ENCODE measurements around the gene DNAH9.
A peak's percentile ranks its signal among the peaks of the same experiment; 100 is the strongest.
"Not testable (repeated sequence)": the region's sequence is repeated elsewhere in the genome, so short reads cannot be mapped to it uniquely, and the experiment has no call there.

DNAH9 gene

DNA sequence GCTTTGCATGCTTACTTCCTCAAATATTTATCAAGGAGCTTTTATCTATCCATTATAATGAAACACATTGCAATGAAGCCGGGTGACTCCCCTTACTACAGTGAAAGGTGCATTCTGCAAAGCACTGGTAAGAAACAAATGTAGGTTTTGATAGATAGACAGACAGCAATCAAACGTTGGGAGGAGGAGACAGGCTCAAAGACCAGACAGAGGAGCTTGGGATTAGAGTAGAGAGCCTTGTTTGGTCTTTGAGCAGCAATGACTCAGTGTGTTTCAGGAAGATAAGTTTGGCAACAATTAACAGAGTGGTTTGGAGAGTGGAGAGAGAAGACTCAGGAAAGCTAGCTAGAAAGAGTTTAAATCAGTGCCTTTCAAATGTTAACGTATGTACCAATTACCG lies 330.2 kb downstream of the DNAH9 start:
- DNase-seq: no peak

DNA sequence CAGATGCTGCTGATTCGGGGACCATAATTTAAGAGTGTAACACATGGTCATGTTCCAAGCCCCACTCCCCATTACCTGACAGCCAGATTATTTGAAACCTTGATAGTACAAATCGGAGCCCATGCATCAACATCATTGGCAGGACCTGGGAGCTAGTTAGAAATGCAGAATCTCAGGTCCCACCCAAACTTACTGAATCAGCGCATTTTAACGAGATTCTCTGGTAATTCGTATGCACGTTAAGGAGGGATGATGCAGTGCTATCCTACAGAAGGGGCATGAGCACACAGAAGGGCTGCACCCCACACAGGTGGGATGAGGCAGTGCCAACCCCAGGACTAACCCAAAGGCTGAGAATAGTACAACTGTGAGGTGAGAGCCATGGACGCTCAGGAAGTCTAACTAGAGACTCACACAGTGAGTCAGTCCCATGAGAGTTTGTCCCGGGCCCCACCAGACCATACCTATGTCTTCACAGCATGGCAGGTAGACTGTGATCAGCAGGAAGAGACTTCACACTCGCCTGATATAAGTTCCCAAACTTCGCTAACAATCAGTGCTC lies 334.1 kb downstream of the DNAH9 start:
- no peak for DNase-seq

DNA sequence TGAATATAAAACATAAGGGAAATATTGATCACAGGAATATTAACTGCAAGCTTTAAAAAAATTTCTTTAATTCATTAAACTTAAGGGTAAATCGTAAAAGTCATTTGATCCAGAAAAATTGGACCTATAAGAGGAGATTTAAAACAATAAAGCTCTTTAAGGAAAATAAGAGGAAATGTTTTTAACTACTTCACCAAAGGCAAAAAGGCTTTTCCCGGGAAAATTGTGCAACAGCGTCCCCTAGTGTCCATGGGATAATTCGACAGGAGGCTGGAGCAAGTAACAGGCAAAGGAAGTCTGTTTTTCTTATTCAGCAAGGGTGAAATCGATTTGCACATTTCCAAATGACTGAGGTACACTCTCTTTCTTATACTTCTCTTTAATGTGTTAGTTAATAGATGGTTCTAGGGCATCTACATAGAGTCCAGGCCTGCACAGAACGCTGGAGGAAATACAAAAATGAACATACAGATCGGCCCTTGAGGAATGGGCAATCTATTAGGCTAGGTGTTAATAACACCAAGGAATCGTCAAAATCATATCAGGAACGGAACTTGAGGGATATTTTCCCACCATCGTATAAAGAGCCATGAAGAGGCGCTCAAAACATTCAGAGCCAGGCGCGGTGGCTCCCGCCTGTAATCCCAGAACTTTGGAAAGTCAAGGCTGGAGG lies 337.6 kb downstream of the DNAH9 start:
- DNase-seq: peak; percentile 3 to 31

DNA sequence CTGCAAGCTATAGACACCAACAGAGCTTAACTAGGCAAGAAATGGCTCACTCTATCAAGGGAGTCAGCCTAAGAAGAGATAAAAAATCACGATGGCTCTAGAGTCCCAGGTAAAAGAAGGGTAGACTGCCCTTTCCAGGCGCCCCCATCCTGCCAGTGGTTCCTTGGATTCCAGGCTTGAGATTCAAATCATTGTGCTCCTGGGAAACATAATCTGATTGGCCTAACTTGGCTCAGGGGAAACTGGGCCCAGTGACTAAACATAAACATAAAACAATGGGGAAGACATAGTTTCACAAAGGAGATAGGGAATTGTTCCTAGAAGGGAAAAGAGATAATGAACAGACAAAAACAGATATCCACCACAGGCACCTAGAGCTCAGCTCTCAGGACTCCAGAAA lies 342.6 kb downstream of the DNAH9 start:
- DNase-seq: no peak

DNA sequence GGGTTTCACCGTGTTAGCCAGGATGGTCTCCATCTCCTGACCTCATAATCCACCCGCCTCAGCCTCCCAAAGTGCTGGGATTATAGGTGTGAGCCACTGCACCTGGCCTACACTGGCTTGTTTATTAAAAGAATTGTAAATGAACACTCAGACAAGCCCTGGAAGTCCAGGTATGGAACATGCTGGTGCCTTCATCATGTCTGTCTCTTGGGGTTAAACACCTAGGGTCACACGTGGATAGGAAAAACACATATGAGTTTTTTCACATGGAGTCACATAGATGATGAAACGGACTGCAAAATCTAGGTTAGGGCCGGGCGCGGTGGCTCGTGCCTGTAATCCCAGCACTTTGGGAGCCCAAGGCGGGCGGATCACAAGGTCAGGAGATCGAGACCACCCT lies 344.8 kb downstream of the DNAH9 start:
- not testable (repeated sequence) for DNase-seq

DNA sequence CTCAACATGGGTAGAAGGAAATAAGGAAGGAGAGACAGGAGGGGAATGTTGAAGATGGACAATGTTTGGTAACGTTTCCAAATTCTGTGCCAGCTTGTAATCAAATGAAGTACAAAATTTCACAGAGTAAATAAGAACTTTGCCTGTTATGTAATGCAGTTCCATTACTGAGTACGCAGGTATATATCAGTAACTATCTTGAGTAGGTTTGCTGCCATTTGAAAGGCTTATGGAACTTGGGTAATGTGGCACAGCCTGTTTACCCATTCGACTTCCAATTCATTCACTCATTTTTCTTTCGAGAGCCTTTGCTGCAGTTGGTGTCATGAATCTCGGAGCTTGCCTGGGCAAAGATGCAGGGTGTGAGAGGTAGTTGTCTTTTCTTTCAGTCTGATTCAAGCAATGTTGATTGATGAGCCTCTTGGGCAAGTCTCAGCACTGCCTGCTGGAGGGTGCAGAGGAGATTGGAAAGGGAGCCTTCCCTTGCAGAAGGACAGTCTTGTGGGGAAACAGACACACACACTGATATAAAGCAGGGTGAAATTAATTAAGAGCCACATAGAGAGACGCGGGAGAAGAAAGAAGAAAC lies 345.6 kb downstream of the DNAH9 start:
- DNase-seq: no peak

DNA sequence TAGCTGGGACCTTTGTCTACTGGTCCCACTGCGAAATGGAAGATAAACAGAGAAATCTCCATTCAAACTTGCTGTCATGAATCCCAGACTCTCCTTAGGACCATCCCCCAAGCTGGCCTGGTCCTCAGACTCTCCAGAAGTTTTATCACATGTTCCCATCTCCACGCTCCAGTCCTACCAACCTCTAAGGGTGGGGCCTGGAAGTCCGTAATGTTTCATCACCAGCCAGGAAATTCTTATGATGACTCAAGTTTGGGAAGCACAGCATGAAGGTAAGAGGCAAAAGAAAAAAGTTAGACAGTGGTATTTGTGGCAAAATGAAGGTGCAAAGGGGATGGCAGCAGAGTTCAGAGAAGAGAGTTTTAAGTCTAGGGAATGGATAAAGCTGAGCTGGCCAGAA lies 346.3 kb downstream of the DNAH9 start:
- DNase-seq: no peak

DNA sequence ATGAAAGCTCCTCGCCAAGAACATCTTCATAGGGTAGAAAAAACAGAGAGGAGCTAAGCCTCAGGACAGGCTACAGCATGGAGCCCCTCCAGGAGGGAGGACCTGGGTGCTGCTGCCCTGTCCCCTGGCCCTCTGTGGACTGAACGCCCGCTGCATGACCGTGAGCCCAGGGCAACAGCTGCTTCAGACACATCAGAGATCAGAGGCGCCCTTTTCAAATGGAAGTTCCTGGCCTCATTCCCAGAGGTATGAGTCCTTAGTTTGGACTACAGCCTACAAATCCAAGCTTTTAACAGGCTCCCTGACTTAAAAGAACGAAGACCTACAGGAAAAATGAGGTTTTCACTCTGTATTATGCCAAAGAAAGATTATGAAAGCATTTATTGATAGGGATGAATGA lies 350.5 kb downstream of the DNAH9 start:
- DNase-seq: no peak

DNA sequence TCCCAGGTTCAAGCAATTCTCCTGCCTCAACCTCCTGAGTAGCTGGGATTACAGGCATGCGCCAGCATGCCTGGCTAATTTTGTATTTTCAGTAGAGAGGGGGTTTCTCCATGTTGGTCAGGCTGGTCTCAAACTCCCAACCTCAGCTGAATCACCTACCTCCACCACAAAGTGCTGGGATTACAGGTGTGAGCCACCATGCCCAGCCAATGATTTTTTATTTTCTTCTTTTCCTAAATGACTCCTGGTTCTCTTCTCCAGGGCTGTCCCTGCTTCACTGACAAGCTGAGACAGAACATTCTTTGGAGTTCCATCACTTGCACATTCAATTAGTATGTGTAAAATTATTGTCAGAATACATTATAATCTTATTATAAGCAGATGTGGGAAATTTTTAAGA lies 351.3 kb downstream of the DNAH9 start:
- not testable (repeated sequence) for DNase-seq

DNA sequence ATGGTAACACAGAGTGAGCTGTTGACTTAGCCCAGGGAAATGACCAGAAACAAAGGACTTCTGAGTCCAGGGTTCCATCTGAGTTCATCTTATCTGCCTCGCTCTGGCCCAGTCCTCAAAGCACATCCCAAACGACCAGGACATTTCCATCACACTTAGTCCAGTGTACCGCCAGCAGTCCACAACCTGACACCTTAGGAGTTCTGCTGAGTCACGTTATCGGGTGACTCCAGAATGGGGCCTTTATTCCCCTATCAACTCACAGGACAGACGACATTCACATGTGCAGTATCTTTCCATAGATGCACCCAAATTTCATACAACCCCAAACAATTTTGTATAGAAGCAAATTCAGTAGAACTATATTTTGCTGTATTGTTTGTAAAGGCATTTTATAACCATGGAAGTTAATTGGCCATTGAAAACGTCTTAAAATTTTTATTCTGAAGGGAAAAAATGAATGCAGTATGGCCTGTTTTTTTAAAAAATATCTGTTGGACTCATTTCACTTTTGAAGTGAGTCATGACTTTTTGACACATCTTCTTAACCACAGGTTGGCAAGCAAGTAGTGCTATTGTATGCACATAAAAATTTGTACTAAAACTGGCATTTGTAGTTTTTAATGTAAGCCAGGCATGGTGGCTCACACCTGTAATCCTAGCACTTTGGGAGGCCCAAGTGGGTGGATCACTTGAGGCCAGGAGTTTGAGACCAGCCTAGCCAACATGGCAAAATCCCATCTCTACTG lies 352.7 kb downstream of the DNAH9 start:
- DNase-seq: no peak

DNA sequence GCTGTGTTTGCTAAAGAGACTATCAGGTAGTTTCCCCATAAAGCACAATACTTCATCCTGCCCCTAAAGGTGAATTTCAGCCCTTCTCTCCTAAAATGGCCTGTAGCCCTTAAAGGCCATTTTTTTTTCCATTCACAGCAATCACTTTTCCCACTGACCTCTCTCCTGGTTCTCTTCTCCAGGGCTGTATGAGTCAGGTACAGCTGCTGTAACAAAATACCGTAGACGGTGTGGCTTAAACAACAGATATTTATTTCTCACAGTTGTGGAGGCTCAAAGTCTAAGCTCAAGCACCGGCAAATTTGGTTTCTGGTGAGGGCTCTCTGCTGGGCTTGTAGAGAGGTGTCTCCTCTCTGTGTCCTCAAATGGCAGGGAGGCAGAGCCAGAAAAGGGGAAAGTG lies 354.3 kb downstream of the DNAH9 start:
- no peak for DNase-seq

DNA sequence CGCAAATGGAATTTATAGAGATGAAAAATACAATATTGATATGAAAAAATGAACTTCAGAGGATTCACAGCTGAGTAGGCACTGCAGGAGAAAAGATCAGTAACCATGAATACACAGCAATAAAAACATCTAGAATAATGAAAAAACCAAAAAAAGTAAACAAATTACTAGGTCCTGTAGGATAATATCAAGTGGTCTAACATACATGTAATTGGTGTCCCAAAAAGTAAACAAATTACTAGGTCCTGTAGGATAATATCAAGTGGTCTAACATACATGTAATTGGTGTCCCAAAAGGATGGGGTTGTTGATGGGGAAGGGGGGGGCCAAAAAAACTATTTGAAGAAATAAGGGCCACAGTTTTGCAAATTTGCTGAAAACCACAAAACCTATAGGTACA lies 355.7 kb downstream of the DNAH9 start:
- no peak for DNase-seq

DNA sequence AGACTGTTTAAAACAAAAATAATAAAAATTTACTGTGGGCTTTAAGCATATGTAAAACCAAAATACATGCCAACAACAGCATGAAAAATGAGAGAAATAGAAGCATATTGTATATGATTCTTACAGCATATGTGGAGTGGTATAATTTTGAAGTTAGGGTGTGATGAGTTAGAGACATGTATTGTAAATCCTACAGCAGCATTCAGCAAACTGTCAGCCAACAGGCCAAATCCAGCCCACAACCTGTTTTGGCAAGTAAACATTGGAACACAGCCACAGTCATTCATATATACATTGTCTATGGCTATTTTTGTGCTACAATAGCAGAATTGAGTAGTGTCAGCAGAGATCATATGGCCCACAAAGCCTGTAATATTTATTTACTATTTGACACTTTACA lies 356.7 kb downstream of the DNAH9 start:
- DNase-seq: no peak

DNA sequence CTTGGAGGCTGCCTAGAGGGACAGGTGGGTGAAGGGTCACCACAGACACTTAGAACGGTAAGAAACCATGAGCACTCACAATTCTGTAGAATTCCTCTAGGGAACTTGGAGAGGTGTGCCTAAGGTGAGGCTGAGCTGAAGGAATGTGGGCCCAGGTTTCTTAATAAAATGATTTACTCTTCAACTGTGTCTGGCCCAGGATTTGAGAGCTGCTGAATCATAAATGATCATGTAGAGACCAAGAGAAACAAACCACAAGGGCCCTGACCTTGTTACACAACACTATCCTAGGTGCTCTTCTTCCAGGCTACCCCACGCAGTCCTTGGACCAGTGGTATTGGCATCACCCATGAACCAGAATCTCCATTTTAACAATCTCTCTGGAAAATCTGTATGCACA lies 371.3 kb downstream of the DNAH9 start:
- DNase-seq: no peak

DNA sequence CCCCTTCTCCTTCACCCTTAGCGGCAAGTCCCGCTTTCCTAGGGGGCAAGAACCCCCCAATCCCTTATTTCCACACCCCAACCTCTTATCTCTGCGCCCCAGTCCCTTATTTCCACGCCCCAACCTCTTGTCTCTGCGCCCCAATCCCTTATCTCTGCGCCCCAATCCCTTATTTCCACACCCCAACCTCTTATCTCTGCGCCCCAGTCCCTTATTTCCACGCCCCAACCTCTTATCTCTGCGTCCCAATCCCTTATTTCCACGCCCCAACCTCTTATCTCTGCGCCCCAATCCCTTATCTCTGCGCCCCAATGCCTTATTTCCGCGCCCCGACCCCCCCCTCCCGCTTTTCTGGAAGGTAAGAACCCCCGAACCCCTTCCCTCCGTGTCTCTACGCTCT lies 374.5 kb downstream of the DNAH9 start:
- DNase-seq: not testable (repeated sequence)

DNA sequence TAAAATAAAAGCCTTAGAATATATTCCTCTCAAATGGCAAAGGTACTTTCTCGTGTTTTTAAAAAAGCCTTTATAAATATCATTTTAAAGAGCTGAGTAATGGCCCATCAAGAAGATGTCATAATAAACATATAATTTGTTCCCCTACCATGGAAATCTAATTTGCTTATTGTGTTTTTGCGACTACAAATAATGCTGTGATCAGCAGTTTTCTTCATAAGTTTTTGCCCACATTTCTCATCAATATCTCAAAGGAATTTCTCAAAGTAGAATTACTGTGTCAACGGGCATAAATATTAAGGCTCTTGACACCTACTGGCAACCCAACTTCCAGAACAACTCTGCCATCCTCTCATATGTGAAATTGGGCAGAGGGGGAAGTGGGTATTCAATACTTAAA lies 381.5 kb downstream of the DNAH9 start:
- no peak for DNase-seq

DNA sequence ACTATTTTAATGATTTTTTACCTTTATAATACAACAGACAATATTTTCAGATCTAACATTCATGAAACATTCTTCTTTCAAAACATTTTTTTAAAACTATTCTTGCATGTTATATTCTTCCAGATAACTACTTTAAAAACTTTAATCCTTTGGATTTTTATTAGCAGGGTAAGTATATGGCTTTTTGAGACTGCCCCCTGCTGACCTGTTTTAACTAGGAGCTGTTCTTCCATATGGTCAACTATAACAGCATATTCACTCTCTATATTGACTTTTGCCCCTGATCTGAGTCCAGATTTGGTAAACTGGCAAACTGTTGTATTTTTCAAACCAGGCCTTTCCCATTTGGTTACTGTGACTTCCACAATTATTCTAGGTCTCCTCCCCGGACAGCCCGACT lies 382.5 kb downstream of the DNAH9 start:
- no peak for DNase-seq

DNA sequence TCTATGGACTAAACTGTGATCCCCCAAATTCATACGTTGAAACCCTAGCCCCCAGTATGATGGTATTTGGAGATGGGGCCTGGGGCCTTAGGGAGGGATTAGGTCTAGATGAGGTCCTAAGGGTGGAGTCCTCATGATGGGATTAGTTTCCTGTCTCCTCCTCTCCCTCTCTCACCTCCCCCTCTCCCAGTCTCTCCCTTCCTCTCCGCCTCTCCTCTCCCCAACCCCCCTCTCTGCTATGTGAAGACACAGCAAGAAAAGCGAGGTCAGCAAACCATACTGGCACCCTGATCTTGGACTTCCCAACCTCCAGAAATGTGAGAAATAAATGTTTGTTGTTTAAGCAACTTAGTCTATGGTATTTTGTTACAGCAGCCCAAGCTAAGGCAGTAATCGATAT lies 383.6 kb downstream of the DNAH9 start:
- DNase-seq: no peak

DNA sequence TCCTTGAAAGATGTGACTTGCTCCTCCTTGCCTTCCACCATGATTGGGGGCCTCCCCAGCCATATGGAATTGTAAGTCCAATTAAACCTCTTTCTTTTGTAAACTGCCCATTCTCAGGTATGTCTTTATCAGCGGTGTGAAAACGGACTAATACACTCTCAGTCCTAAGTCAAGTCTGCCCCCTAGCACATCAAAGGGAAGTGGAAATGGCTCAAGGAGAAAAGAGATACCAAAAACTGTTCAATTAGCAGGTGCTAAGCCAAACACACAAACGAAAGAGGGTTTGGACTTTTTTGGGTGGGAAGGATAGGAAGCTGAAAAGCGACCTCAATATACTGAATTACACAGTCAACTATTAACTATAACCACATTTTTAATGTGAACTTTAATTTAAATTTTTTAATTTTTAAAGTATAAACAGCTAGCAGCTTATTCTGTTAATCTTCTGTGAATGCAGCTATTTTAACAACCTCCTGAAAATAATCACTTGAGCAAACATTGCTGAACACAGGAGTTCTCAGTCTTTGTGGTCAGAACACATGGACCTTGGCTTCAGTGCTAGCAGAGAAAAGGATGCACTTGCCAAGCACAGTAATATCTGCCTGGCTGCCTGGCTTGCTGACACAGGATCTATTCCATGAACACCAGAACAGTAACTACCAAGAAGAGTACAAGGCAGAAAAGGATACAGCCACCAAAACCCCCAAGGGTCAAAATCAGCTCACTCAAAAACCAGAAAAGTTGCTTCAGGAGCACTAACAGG lies 388.1 kb downstream of the DNAH9 start:
- DNase-seq: no peak

DNA sequence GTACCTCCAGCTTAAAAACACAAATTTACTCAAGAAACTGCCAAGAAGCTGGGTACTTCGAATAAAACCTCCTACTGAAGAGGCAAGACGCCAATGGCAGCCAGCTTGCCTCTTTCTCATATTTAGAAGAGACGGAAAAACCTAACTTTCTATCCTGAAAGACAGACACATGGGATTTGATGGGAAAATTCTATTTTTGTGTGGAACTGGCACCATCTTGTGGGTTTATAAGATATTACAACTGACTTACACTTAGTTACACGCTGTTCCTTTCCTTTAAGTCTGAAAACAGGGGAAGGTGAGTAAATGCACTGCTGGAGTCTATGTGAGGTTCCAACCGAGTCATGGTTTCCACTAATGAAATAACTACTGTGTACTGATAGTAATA lies 388.7 kb downstream of the DNAH9 start:
- peak in 1 of 2 experiments; percentile 31 for DNase-seq

DNA sequence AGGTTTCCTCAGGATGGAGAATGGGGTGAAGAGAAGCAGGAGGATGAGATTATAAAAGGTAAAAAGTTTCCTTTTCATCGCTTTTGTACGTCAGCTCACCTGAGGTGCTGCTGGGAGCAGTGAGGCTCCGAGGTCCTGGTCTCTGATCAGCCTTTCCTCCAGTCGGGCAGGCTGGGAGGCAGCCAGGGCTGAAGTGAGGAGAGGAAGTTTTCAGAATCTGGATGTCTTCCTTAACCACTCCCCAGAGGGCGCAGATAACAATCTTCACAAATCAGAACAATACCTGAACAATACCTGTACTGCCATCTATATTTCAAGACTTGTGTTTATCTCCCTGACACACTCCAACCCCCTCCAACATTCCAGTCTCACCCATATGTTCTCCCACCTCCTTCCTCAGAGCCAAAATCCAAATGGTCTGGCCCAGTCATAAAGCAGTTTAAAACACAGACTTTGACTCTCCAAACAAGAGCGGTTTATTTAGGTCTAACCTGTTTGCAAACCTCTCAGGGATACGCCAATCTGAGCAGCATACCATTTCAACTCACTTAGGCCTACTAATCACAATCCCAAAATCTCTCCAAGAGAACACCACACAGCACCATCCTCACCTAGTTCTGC lies 392.2 kb downstream of the DNAH9 start:
- no peak for DNase-seq

DNA sequence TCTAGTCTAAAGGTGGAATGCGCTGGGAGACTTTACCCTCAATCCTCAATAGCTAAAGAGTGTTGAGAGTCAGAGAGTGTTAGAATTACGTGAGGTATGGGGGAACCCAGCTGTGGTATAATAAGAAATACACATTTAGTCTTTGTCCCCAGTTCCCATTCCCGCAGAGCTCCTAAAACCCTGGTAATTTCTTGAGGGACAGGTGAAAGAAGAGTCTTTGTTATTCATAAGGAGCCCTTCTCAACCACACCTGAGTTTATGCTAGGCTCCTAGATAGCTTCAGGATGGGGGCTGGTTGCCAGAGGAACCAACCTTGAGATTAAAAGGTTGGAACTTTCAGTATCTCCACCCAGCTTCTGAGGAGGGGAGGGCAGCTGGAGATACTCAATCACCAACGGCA lies 393.2 kb downstream of the DNAH9 start:
- DNase-seq: no peak

DNA sequence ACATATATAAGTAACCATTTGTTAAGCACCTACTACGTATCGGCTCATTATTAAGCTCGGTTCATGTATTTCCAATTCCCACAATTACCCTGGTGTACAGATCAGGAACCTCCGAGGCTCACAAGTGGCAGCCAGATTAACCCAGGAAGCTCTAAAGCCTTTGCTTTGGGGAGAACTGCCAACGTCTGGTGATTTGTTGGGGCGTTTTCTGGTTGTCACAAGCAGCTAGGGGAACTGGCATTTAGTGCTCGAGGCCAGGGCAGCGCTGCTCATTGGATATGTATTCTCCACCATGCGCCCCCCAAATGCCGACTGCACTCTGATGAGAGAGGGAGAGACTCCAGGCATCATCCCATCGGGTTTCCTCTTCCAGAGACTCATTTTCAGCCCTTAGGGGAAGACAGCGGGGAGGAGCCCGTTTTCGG lies 398.5 kb downstream of the DNAH9 start:
- peak; percentile 50 to 66 for DNase-seq
